Endothelial cell of umbilical vein (primary cell): ENCODE results near the gene KIRREL1. TPM values are rescaled to one million over a fixed set of nuclear protein-coding genes. Genes with fewer than 3 reads are reported as not detected.

Source experiments
- BruUV-seq: library from RNA; stranded (reverse); fragments of 400-500 nt; replicated peaks from 2 replicates; lab custom pipeline; 2021; lab: Mats Ljungman, UMichigan
- CTCF ChIA-PET: fragments of 300-600, 350-600 bp; sonication (Branson Sonifier 250); formaldehyde crosslinking; loops from one replicate; lab custom pipeline; 2021; ENCODE audit warnings: antibody characterized with exemption, inconsistent platforms; lab: Charles Lee
- POLR2A ChIA-PET: fragments of 300-600, 350-600 bp; sonication (Branson Sonifier 250); formaldehyde crosslinking; loops from one replicate; lab custom pipeline; 2021; ENCODE audit warnings: antibody characterized with exemption, inconsistent platforms; lab: Charles Lee
- DNase-seq: peaks from one replicate; pipeline ENCODE4 v3.0.0-alpha.2; 2011; ENCODE audit warnings: low read depth, low spot score
- FAIRE-seq: peaks from 2 replicates; lab custom pipeline; 2011; peaks lifted over from hg19 to GRCh38; lab: Jason Lieb, UNC
- H2AFZ ChIP-seq: 2 replicates; pipeline ENCODE4 v1.6.0; 2012; ENCODE audit warnings: low read depth, low read length, control low read depth, inconsistent platforms
- H3K27ac ChIP-seq: 2 replicates; pipeline ENCODE4 v1.5.1; 2011; ENCODE audit warnings: low read depth, mild to moderate bottlenecking, control low read depth, low read length, moderate library complexity; ENCODE audit not compliant: insufficient read depth
- H3K27me3 ChIP-seq, 2 experiments: 2 replicates each; pipeline versions ENCODE4 v1.6.0 to v1.6.1; 2011; ENCODE audit warnings: low read length in 2 of 2, mixed read lengths in 1 of 2; ENCODE audit not compliant: control insufficient read depth in 2 of 2, insufficient read depth in 2 of 2
- H3K36me3 ChIP-seq, 2 experiments: 2 replicates in 1 of 2; 3 replicates in 1 of 2; pipeline ENCODE4 v1.5.1; 2011; ENCODE audit warnings: low read length in 2 of 2, mild to moderate bottlenecking in 1 of 2, moderate library complexity in 1 of 2; ENCODE audit not compliant: control insufficient read depth in 2 of 2, insufficient read depth in 2 of 2; ENCODE audit errors: extremely low read depth in 1 of 2
- H3K4me1 ChIP-seq: 3 replicates; pipeline ENCODE4 v1.5.1; 2011; ENCODE audit warnings: mild to moderate bottlenecking, low read length; ENCODE audit not compliant: control insufficient read depth, insufficient read depth; ENCODE audit errors: extremely low read depth
- H3K4me2 ChIP-seq: 2 replicates; pipeline ENCODE4 v1.6.1; 2011; ENCODE audit warnings: low read length, control low read depth, mixed read lengths; ENCODE audit not compliant: insufficient read depth
- H3K4me3 ChIP-seq, 3 experiments: fragments of 200-600 bp in 1 of 3; sonication (generic), shearing (Covaris generic) in 1 of 3; replicated peaks in 1 of 3; 2 replicates each; pipeline ENCODE4 v1.5.1; 2011 to 2016; ENCODE audit warnings: control low read depth in 3 of 3, low read length in 3 of 3, mild to moderate bottlenecking in 2 of 3, inconsistent platforms in 1 of 3, low read depth in 1 of 3, moderate library complexity in 1 of 3; ENCODE audit not compliant: insufficient read depth in 1 of 3
- H3K79me2 ChIP-seq: 2 replicates; pipeline ENCODE4 v1.6.0; 2012; ENCODE audit warnings: low read length, inconsistent platforms; ENCODE audit not compliant: control insufficient read depth, insufficient read depth
- H3K9ac ChIP-seq: replicated peaks from 2 replicates; pipeline ENCODE3; 2011; ENCODE audit warnings: low read length, control low read depth; ENCODE audit not compliant: insufficient read depth; ENCODE audit errors: extremely low read depth
- H3K9me1 ChIP-seq: replicated peaks from 3 replicates; pipeline ENCODE4 v1.6.0; 2011; ENCODE audit warnings: mild to moderate bottlenecking, low read length; ENCODE audit not compliant: control insufficient read depth, insufficient read depth; ENCODE audit errors: extremely low read depth
- H3K9me3 ChIP-seq: replicated peaks from 2 replicates; pipeline ENCODE4 v1.5.1; 2012; ENCODE audit warnings: low read length, inconsistent platforms; ENCODE audit not compliant: control insufficient read depth, insufficient read depth
- H4K20me1 ChIP-seq: replicated peaks from 2 replicates; pipeline ENCODE3; 2011; ENCODE audit warnings: mild to moderate bottlenecking, low read length; ENCODE audit not compliant: control insufficient read depth, insufficient read depth; ENCODE audit errors: extremely low read depth
- CTCF ChIP-seq, 2 donors: IDR thresholded peaks; 1 replicate in 1 of 2; 2 replicates in 1 of 2; pipeline ENCODE4 v1.5.1; 2011; ENCODE audit warnings: low read length in 2 of 2, mild to moderate bottlenecking in 2 of 2, moderate library complexity in 2 of 2, control low read depth in 1 of 2, inconsistent platforms in 1 of 2, low read depth in 1 of 2; ENCODE audit not compliant: insufficient read depth in 1 of 2; ENCODE audit errors: extremely low read depth in 1 of 2
- EZH2 ChIP-seq: IDR thresholded peaks from 2 replicates; pipeline ENCODE4 v1.6.1; 2012; ENCODE audit warnings: borderline replicate concordance, low read depth, mild to moderate bottlenecking, moderate library complexity, low read length, inconsistent platforms; ENCODE audit not compliant: severe bottlenecking
- GATA2 ChIP-seq: IDR thresholded peaks from 2 replicates; pipeline ENCODE4 v1.7.0; 2011; ENCODE audit warnings: low read depth, mild to moderate bottlenecking, moderate library complexity, mixed read lengths, low read length; ENCODE audit not compliant: insufficient read length, insufficient read depth
- JUN ChIP-seq: IDR thresholded peaks from 2 replicates; pipeline ENCODE4 v1.6.1; 2011; ENCODE audit warnings: borderline replicate concordance, low read depth; ENCODE audit not compliant: insufficient read length, insufficient read depth
- MAX ChIP-seq: IDR thresholded peaks from 2 replicates; pipeline ENCODE4 v1.6.1; 2011; ENCODE audit not compliant: insufficient read depth, insufficient read length
- MYC ChIP-seq: IDR thresholded peaks from one replicate; pipeline ENCODE4 v1.6.1; 2011; ENCODE audit warnings: mild to moderate bottlenecking, low read depth, low read length
- POLR2AphosphoS5 ChIP-seq: IDR thresholded peaks from 2 replicates; pipeline ENCODE4 v1.6.1; 2012; ENCODE audit warnings: low read depth, mild to moderate bottlenecking, control low read depth, low read length, moderate library complexity; ENCODE audit not compliant: insufficient read depth
- dilution Hi-C: fragments of 300-500 bp; cut with MboI; formaldehyde crosslinking; loops from one replicate; pipeline ENCODE4 v1.15.0; 2019; ENCODE audit warnings: low sequenced_read_pairs; ENCODE audit not compliant: extremely low pct_ligation_motif_present
- intact Hi-C: fragments of 100-400 bp; cut with micrococcal nuclease; formaldehyde crosslinking; loops from one replicate; pipeline ENCODE4 v1.10.0; 2022
- polyA plus RNA-seq, 4 experiments: library from polyadenylated mRNA; depleted of rRNA in 3 of 4; stranded (reverse) in 3 of 4; unstranded in 1 of 4; fragments of >200 nt; gene quantifications; 2 replicates each; pipeline versions ENCODE4 v1.2.1 to v1.2.3, GENCODE V29; 2011 to 2012; ENCODE audit warnings: missing spikeins in 1 of 4
- total RNA-seq: library from RNA; stranded (reverse); gene quantifications from 2 replicates; pipeline ENCODE4 v1.2.3, GENCODE V29; 2021

The KIRREL1 gene
- total and polyA plus RNA-seq, 2 donors (not counting 3 experiments of a cell fraction or from before 2014, with no cell fraction given), result 35.6 to 57.6 TPM

DNA sequence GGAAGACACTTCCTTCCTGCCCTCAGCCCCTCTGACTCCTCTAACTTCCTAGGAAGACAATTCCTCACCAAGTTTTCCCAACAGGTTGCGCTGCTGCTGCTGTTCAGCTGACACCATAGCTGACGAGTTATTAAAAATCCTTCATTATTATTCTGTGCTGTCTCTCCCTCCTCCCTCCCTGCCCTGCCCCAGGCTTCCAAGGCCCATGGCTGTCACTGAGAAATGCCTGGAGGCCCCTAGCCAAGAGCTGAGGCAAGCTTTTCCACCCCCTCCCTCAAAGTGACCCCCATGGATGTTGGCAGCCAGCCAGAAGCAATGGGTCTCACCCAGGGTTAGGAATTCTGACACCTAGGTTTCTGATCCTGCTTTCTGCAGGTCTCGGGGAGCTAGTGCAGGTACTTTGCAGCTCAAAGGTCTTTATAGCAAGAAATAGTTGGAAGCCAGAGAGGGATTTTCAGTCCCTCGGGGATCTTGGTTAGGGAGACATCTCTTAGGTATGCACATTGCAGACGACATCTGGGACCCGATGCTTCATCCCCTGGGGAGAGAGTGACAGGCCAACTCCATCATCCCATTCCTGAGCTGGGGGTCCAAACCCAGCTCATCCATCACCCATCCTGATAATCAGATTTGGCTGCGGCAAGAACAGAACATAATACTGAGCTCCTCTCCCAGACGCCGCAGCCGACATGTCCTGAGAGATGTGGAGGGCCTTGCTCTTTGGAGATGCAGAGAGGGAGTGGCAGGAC is 65.0 kb downstream of the KIRREL1 start:
- Histone ChIP-seq H4K20me1 (no peaks in the 10 kb centered on the region), H3K9me3 (no peaks in the 10 kb centered on the region), H3K4me1 (peaks cover 19% of the 10 kb centered on the region), H3K36me3 (no peaks in the 10 kb centered on the region), H3K9ac (no peak overlapping the region), H3K4me3 (no peak overlapping the region), H3K27me3 (no peaks in the 10 kb centered on the region), H3K9me1 (no peaks in the 10 kb centered on the region), H3K79me2 (peaks cover 3% of the 10 kb centered on the region), H3K4me2 (no peak overlapping the region), H2AFZ (no peak overlapping the region), H3K27ac (no peak overlapping the region)
- dilution Hi-C loops, result no loop called here
- ChIA-PET POLR2A (no interaction called here), CTCF (interaction anchor here (0.8 to 1.5 kb wide), 5 partner anchors 28 to 89 kb away, joined by 3 to 6 read pairs (median 4); no protein-coding TSS in a partner anchor)
- DNase-seq, result no peak
- intact Hi-C loops, result no loop called here
- FAIRE-seq, result no peak
- TF ChIP-seq CTCF (IDR thresholded peaks at IDR 0.05; ENCODE audit: extremely low read depth in 1 of 2, insufficient read depth in 1 of 2, low read depth in 1 of 2, low read length in 2 of 2) (no peak), MAX (no peak), EZH2 (no peak), JUN (no peak), POLR2AphosphoS5 (no peak), GATA2 (no peak), MYC (no peak)
- BruUV-seq, result no TSS peak
